ENCODE results near the gene SMIM43.

Gene SMIM43

DNA sequence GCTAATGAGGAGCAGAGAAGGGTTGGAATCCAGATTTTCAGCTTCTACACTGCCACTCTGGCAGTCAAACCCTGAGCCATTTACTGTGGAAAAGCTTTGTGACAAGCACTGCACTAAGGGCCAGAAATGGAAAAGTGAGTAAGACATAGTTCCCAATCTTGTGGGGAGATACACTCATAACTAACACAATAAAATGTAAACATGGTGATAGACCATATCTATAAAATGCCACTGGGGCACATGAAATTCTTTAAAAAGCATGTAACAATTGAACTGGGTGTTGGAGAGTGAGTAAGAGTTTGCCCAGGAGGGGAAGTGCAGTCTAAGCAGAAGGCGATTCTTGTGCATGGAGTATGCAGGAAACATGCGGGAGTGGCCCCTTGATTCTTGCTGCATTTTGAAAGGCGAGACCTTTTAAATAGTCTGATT, 36.2 kb downstream of the SMIM43 start:
- DNase-seq (ENCODE audit: low read depth): peak; percentile 74
- TF ChIP-seq CTCF (IDR thresholded peaks at IDR 0.05; ENCODE audit: low read length, missing control alignments): no peak

DNA sequence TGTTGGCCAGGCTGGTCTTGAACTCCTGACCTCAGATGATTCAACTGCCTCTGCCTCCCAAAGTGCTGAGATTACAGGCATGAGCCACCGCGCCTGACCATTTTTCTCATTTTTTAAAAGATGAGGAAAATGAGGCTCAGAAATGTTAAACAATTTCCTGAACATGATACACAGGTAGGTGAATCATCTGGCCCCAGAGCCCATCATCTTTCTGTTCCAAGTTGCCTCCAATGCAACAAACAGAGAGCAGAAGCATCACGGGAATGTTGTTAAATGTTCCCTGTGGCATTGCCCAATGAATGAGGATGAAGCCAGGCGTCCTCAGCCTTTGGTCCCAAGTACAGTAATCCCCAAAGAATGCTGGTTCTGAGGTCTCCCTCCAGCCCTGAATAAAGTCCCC, 36.9 kb downstream of the SMIM43 start:
- peak; percentile 76 for DNase-seq (ENCODE audit: low read depth)
- no peak overlapping the region for H3K4me3 ChIP-seq (replicated peaks; ENCODE audit: low read depth, low read length)
- no peak for TF ChIP-seq CTCF (IDR thresholded peaks at IDR 0.05; ENCODE audit: low read length, missing control alignments)

More for the DNA sequence above, 36.2 kb downstream of the SMIM43 start:
- H3K4me3 ChIP-seq (replicated peaks; ENCODE audit: low read depth, low read length): no peak overlapping the region

DNA sequence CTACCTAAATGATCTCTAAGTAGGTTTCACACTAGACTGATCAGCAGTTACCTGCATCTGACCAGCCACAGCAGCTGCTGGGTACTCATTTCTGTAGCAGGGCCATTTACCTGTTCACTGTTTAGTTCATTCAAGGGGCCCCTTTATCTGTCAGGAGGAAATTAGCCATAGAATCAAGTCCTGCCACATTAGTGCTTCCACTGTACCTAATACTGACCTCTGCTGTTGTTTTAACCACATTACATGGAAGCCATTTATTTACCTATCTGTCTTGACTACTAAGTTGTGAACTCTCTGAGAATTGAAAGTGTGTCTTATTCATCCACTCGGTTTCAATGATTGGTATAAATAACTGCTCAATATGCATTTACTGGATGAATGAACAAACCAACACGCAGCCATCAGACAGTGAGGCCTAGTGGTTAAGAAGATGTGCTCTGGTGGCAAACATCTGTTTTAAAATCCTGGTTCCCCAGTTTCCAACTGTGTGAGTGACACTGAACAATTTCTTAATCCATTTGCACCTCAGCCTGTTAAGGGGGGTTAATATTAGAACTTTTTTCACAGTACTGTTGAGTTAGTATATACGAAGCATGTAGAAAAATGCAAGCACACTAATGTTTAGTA, 38.2 kb downstream of the SMIM43 start:
- peak; percentile 75 for TF ChIP-seq CTCF (IDR thresholded peaks at IDR 0.05; ENCODE audit: low read length, missing control alignments)
- H3K4me3 ChIP-seq (replicated peaks; ENCODE audit: low read depth, low read length): no peak overlapping the region
- peak; percentile 86 for DNase-seq (ENCODE audit: low read depth)

GRCh38 chr4:121724671-121725070, 40.3 kb downstream of the SMIM43 start:
- H3K4me3 ChIP-seq (replicated peaks; ENCODE audit: low read depth, low read length): no peak overlapping the region
- no peak for TF ChIP-seq CTCF (IDR thresholded peaks at IDR 0.05; ENCODE audit: low read length, missing control alignments)
- no peak for DNase-seq (ENCODE audit: low read depth)

- H3K4me3 ChIP-seq (replicated peaks; ENCODE audit: low read depth, low read length): no peak overlapping the region
- TF ChIP-seq CTCF (IDR thresholded peaks at IDR 0.05; ENCODE audit: low read length, missing control alignments): no peak
- DNase-seq (ENCODE audit: low read depth): no peak
These were observed 43.3 kb downstream of the SMIM43 start for GRCh38 chr4:121721700-121722099.

- H3K4me3 ChIP-seq (replicated peaks; ENCODE audit: low read depth, low read length): no peak overlapping the region
- TF ChIP-seq CTCF (IDR thresholded peaks at IDR 0.05; ENCODE audit: low read length, missing control alignments): no peak
- DNase-seq (ENCODE audit: low read depth): no peak
These were observed 44.9 kb downstream of the SMIM43 start for GRCh38 chr4:121720109-121720508.

- DNase-seq (ENCODE audit: low read depth): peak; percentile 80
- no peak overlapping the region for H3K4me3 ChIP-seq (replicated peaks; ENCODE audit: low read depth, low read length)
- TF ChIP-seq CTCF (IDR thresholded peaks at IDR 0.05; ENCODE audit: low read length, missing control alignments): no peak
These were observed 47.2 kb downstream of the SMIM43 start for GRCh38 chr4:121717680-121718237.
